Uterus (tissue), 4 donors: ENCODE measurements around the gene LUC7L2. TPM values are rescaled to one million over a fixed set of nuclear protein-coding genes. Genes with fewer than 3 reads are reported as not detected.

Experiments used
- DNase-seq, 2 donors: peaks; one replicate each; pipeline ENCODE4 v3.0.0-alpha.2; 2019 to 2020
- H3K27ac ChIP-seq, 2 donors: fragments of 200-600 bp; sonication (generic); 1 replicate in 1 of 2; 2 replicates in 1 of 2; pipeline ENCODE4 v1.5.1; 2016 to 2018
- H3K27me3 ChIP-seq, 2 donors: fragments of 200-600 bp; sonication (generic); one replicate each; pipeline ENCODE4 v1.5.1; 2018 to 2019; ENCODE audit warnings: control low read depth in 1 of 2
- H3K36me3 ChIP-seq, 2 donors: fragments of 200-600 bp; sonication (generic); one replicate each; pipeline ENCODE4 v1.5.1; 2019; ENCODE audit warnings: control low read depth in 1 of 2
- H3K4me1 ChIP-seq, 2 donors: fragments of 200-600 bp; sonication (generic); one replicate each; pipeline ENCODE4 v1.5.1; 2018 to 2019; ENCODE audit warnings: control low read depth in 1 of 2
- H3K4me3 ChIP-seq, 2 donors: fragments of 200-600 bp; sonication (generic); 1 replicate in 1 of 2; 2 replicates in 1 of 2; pipeline ENCODE4 v1.5.1; 2018 to 2019; ENCODE audit warnings: mild to moderate bottlenecking in 1 of 2
- H3K9me3 ChIP-seq, 2 donors: fragments of 200-600 bp; sonication (generic); one replicate each; pipeline ENCODE4 v1.5.1; 2019; ENCODE audit warnings: control low read depth in 1 of 2
- POLR2A ChIP-seq, 2 donors: fragments of 450-650 bp; IDR thresholded peaks; one replicate each; pipeline ENCODE4 v1.6.1; 2016; ENCODE audit warnings: antibody characterized with exemption in 2 of 2, mild to moderate bottlenecking in 1 of 2, moderate library complexity in 1 of 2
- intact Hi-C: fragments of 100-400 bp; cut with DNase I; formaldehyde crosslinking; loops from one replicate; pipeline ENCODE4 v1.15.1; 2023; ENCODE audit warnings: low total_unique reads
- total RNA-seq, 4 donors: library from RNA; depleted of rRNA in 3 of 4; stranded (reverse); fragments of >200 nt in 3 of 4; gene quantifications; one replicate each; pipeline versions ENCODE4 v1.1.0 to v1.2.4, GENCODE V29; 2014 to 2023
- TF ChIP-seq, protein P1 (sequence below), 4 experiments: fragments of 200-600 bp in 2 of 4; fragments of 450-650 bp in 2 of 4; sonication (generic) in 2 of 4; IDR thresholded peaks; one replicate each; pipeline ENCODE4 v1.5.1; 2016 to 2019; ENCODE audit warnings: antibody characterized with exemption in 4 of 4, mild to moderate bottlenecking in 2 of 4, moderate library complexity in 1 of 4
- donor health status: DM: yes; HTN: yes; CAD: no.

The LUC7L2 gene
- total RNA-seq, 4 donors from 2014 or later, result 37.4 to 142 (median 72.6) TPM

DNA sequence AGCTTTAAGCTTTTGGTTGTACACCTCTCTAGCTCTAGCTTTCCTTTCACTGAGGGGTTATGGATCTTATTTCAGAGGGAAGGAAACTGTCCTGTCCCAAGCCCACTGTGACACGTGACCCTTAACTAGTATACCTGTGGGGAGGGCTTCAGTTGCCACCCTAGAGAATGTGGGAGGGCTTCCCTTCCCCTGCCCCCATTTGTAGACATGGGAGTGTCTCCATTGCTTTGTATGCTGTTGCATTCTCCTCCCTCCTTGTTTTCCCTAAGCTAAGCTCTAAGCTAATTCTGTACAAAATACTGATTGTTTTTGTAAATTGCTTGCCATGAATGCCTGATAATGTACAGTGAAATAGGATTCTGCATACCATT lies 11.2 kb downstream of the LUC7L2 start:
- H3K36me3 ChIP-seq, result no peaks in the 10 kb centered on the region
- intact Hi-C loops, result no loop called here
- no peaks in the 10 kb centered on the region for H3K27me3 ChIP-seq
- no peak for DNase-seq
- peaks cover 0 to 3% of the 10 kb centered on the region in 2 donors for H3K4me1 ChIP-seq
- no peak for TF ChIP-seq POLR2A (IDR thresholded peaks at IDR 0.05)
- TF ChIP-seq, protein P1, sequence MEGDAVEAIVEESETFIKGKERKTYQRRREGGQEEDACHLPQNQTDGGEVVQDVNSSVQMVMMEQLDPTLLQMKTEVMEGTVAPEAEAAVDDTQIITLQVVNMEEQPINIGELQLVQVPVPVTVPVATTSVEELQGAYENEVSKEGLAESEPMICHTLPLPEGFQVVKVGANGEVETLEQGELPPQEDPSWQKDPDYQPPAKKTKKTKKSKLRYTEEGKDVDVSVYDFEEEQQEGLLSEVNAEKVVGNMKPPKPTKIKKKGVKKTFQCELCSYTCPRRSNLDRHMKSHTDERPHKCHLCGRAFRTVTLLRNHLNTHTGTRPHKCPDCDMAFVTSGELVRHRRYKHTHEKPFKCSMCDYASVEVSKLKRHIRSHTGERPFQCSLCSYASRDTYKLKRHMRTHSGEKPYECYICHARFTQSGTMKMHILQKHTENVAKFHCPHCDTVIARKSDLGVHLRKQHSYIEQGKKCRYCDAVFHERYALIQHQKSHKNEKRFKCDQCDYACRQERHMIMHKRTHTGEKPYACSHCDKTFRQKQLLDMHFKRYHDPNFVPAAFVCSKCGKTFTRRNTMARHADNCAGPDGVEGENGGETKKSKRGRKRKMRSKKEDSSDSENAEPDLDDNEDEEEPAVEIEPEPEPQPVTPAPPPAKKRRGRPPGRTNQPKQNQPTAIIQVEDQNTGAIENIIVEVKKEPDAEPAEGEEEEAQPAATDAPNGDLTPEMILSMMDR (IDR thresholded peaks at IDR 0.05), result no peak
- no peak overlapping the region for H3K4me3 ChIP-seq
- H3K9me3 ChIP-seq, result no peaks in the 10 kb centered on the region
- H3K27ac ChIP-seq, result no peak overlapping the region

DNA sequence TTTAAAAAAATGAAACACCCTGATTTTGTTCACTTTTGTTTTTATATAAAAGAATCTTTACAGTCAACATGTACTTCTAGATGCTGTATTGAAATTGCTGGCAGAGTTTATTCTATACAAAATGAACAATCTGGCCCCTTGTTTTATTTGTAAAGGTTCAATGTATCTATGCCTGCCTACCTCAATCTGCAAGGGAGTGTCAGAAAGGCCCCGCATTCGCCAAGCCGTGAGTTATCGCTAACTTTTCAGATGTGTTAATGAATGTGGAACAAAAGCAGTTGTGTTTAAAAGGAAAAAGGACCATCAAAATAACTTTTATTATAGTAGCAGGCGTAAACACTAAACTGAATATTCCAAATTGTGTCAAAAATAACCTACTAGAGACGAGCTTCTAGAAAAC lies 14.6 kb downstream of the LUC7L2 start:
- DNase-seq, result no peak
- no peak overlapping the region for H3K27ac ChIP-seq
- H3K36me3 ChIP-seq, result no peaks in the 10 kb centered on the region
- no peak for TF ChIP-seq POLR2A (IDR thresholded peaks at IDR 0.05)
- TF ChIP-seq, protein P1 (IDR thresholded peaks at IDR 0.05), result no peak
- H3K9me3 ChIP-seq, result no peaks in the 10 kb centered on the region
- no peaks in the 10 kb centered on the region for H3K27me3 ChIP-seq
- H3K4me3 ChIP-seq, result no peak overlapping the region
- peaks cover 0 to 3% of the 10 kb centered on the region in 2 donors for H3K4me1 ChIP-seq
- intact Hi-C loops, result no loop called here

DNA sequence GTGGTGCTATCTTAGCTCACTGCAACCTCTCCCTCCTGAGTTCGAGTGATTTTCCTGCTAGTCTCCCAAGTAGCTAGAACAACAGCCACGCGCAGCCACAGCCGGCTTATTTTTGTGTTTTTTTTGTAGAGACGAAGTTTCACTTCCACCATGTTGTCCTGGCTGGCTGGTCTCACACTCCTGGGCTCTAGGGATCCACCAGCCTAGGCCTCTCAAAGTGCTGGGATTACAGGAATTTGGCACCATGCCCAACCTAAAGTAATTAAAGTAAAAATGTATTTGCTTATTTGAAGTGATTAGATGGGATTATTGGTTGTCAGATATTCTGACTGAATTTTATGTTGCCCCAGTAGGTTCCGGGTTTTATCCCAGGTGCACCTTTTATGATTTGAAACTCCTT lies 22.7 kb downstream of the LUC7L2 start:
- DNase-seq, result no peak
- H3K4me3 ChIP-seq, result no peak overlapping the region
- H3K4me1 ChIP-seq, result no peaks in the 10 kb centered on the region
- no peaks in the 10 kb centered on the region for H3K27me3 ChIP-seq
- intact Hi-C loops, result no loop called here
- no peaks in the 10 kb centered on the region for H3K9me3 ChIP-seq
- no peak overlapping the region for H3K27ac ChIP-seq
- no peaks in the 10 kb centered on the region for H3K36me3 ChIP-seq
- no peak for TF ChIP-seq POLR2A (IDR thresholded peaks at IDR 0.05)
- TF ChIP-seq, protein P1 (IDR thresholded peaks at IDR 0.05), result no peak

DNA sequence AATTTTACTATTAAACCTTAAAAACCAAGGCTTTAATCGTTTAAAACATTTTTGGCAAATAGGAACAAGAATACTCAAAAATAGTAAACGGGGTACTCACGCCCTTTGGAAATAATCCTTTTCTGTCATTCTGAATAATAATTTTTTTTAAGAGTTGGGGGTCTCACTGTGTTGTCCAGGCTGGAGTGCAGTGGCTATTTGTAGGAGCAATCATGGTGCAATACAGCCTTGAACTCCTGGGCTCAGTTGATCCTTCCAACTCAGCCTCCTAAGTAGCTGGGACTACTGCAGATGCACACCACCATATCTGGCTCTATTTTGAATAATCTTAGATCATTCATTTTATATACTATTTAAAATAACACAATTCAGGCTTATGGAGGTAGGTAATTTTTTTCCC lies 24.9 kb downstream of the LUC7L2 start:
- Histone ChIP-seq H3K36me3 (no peaks in the 10 kb centered on the region), H3K9me3 (no peaks in the 10 kb centered on the region), H3K4me1 (no peaks in the 10 kb centered on the region), H3K27ac (no peak overlapping the region), H3K27me3 (no peaks in the 10 kb centered on the region), H3K4me3 (no peak overlapping the region)
- no peak for DNase-seq
- intact Hi-C loops, result no loop called here
- TF ChIP-seq POLR2A (IDR thresholded peaks at IDR 0.05), result no peak
- TF ChIP-seq, protein P1 (IDR thresholded peaks at IDR 0.05), result no peak

DNA sequence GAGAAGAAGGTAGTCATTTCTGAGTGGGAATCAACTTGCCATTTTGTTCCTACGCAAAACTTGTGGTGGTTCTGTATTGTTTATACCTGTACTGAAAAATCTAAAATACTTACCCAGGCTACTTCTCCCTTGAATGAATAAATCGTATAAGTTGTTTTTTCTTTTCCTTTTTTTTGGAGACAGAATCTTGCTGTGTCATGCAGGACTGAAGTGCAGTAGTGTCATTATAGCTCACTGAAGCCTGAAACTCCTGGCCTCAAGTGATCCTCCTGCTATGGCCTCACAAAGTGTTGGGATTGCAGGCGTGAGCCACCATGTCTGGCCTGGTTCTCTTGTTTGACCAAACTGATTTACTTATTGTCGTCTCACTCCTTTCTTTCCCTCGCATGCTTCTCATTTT lies 27.9 kb downstream of the LUC7L2 start:
- no peaks in the 10 kb centered on the region for H3K36me3 ChIP-seq
- DNase-seq, result no peak
- no peaks in the 10 kb centered on the region for H3K4me1 ChIP-seq
- H3K9me3 ChIP-seq, result no peaks in the 10 kb centered on the region
- no peak overlapping the region for H3K4me3 ChIP-seq
- TF ChIP-seq POLR2A (IDR thresholded peaks at IDR 0.05), result no peak
- TF ChIP-seq, protein P1 (IDR thresholded peaks at IDR 0.05), result no peak
- H3K27me3 ChIP-seq, result no peaks in the 10 kb centered on the region
- intact Hi-C loops, result no loop called here
- H3K27ac ChIP-seq, result no peak overlapping the region
